Measurements from ENCODE around the gene SAG.

- TF ChIP-seq, protein P1, sequence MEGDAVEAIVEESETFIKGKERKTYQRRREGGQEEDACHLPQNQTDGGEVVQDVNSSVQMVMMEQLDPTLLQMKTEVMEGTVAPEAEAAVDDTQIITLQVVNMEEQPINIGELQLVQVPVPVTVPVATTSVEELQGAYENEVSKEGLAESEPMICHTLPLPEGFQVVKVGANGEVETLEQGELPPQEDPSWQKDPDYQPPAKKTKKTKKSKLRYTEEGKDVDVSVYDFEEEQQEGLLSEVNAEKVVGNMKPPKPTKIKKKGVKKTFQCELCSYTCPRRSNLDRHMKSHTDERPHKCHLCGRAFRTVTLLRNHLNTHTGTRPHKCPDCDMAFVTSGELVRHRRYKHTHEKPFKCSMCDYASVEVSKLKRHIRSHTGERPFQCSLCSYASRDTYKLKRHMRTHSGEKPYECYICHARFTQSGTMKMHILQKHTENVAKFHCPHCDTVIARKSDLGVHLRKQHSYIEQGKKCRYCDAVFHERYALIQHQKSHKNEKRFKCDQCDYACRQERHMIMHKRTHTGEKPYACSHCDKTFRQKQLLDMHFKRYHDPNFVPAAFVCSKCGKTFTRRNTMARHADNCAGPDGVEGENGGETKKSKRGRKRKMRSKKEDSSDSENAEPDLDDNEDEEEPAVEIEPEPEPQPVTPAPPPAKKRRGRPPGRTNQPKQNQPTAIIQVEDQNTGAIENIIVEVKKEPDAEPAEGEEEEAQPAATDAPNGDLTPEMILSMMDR (IDR thresholded peaks at IDR 0.05; ENCODE audit: low read length): no peak
- TF ChIP-seq EZH2 (optimal IDR thresholded peaks at IDR 0.05; ENCODE audit: low read depth, low read length) (no peak), EZH2phosphoT487 (IDR thresholded peaks at IDR 0.05; ENCODE audit: low read length) (no peak)
Measured at GRCh38 chr2:233351423-233351822, 43.8 kb downstream of the SAG start.

Measured in MM.1S (cell line).